Fibroblast of lung (primary cell): ENCODE measurements around the gene USPL1. TPM values are rescaled to one million over a fixed set of nuclear protein-coding genes. Genes with fewer than 3 reads are reported as not detected.
A peak's percentile ranks its signal among the peaks of the same experiment; 100 is the strongest.

ENCODE experiments used
- DNase-seq, 2 donors: peaks; one replicate each; pipeline versions ENCODE4 v3.0.0 to v3.0.0-alpha.2; 2010; ENCODE audit warnings: low read depth in 2 of 2
- H2AFZ ChIP-seq: 2 replicates; pipeline ENCODE4 v1.5.1; 2012; ENCODE audit warnings: low read length, control low read depth, inconsistent platforms
- H3K27ac ChIP-seq: 2 replicates; pipeline ENCODE4 v1.5.1; 2011; ENCODE audit warnings: low read length, control low read depth; ENCODE audit not compliant: insufficient read depth
- H3K27me3 ChIP-seq: 2 replicates; pipeline ENCODE4 v1.5.1; 2011; ENCODE audit warnings: mild to moderate bottlenecking, low read length; ENCODE audit not compliant: control insufficient read depth, insufficient read depth
- H3K36me3 ChIP-seq: 2 replicates; pipeline ENCODE4 v1.5.1; 2011; ENCODE audit warnings: low read length; ENCODE audit not compliant: control insufficient read depth, insufficient read depth
- H3K4me1 ChIP-seq: 2 replicates; pipeline ENCODE4 v1.5.1; 2011; ENCODE audit warnings: low read length; ENCODE audit not compliant: control insufficient read depth, insufficient read depth; ENCODE audit errors: extremely low read depth
- H3K4me2 ChIP-seq: 2 replicates; pipeline ENCODE4 v1.5.1; 2011; ENCODE audit warnings: low read length, control low read depth; ENCODE audit not compliant: insufficient read depth; ENCODE audit errors: extremely low read depth
- H3K4me3 ChIP-seq, 4 experiments: fragments of 200-600 bp in 1 of 4; sonication (generic) in 1 of 4; replicated peaks in 1 of 4; 2 replicates each; pipeline ENCODE4 v1.5.1; 2011 to 2016; ENCODE audit warnings: low read length in 4 of 4, low read depth in 3 of 4, mild to moderate bottlenecking in 3 of 4, control low read depth in 2 of 4, inconsistent platforms in 1 of 4, mixed read lengths in 1 of 4; ENCODE audit not compliant: insufficient read depth in 1 of 4; ENCODE audit errors: control extremely low read depth in 1 of 4
- H3K79me2 ChIP-seq: 2 replicates; pipeline ENCODE4 v1.5.1; 2012; ENCODE audit warnings: mild to moderate bottlenecking, low read length, inconsistent platforms; ENCODE audit not compliant: control insufficient read depth, insufficient read depth
- H3K9ac ChIP-seq: 2 replicates; pipeline ENCODE4 v1.5.1; 2011; ENCODE audit warnings: mild to moderate bottlenecking, low read length, control low read depth; ENCODE audit not compliant: insufficient read depth
- H3K9me3 ChIP-seq: 2 replicates; pipeline ENCODE4 v1.5.1; 2012; ENCODE audit warnings: low read depth, low read length; ENCODE audit not compliant: control insufficient read depth, insufficient read depth
- H4K20me1 ChIP-seq: 2 replicates; pipeline ENCODE4 v1.5.1; 2011; ENCODE audit warnings: low read length; ENCODE audit not compliant: control insufficient read depth, insufficient read depth; ENCODE audit errors: extremely low read depth
- EZH2 ChIP-seq: IDR thresholded peaks from 2 replicates; pipeline ENCODE4 v1.5.1; 2012; ENCODE audit warnings: low read length, control low read depth, mild to moderate bottlenecking; ENCODE audit errors: missing control alignments
- polyA plus RNA-seq, 2 donors: library from polyadenylated mRNA; depleted of rRNA in 1 of 2; stranded (reverse) in 1 of 2; unstranded in 1 of 2; fragments of >200 nt; gene quantifications; 2 replicates each; pipeline ENCODE4 v1.2.1, GENCODE V29; 2011 to 2012; ENCODE audit warnings: missing spikeins in 1 of 2
- total RNA-seq: library from RNA; depleted of rRNA; stranded (reverse); fragments of >200 nt; gene quantifications from 2 replicates; pipeline ENCODE4 v1.2.1, GENCODE V29; 2014
- TF ChIP-seq, protein P1 (sequence below), 2 donors: IDR thresholded peaks in 1 of 2; conservative IDR thresholded peaks in 1 of 2; 1 replicate in 1 of 2; 2 replicates in 1 of 2; pipeline ENCODE4 v1.5.1; 2011 to 2012; ENCODE audit warnings: low read length in 2 of 2, control low read depth in 1 of 2, inconsistent platforms in 1 of 2, low read depth in 1 of 2, mild to moderate bottlenecking in 1 of 2

The USPL1 gene
- total and polyA plus RNA-seq, 2 donors (not counting 1 experiment from before 2014, with no cell fraction given): 12.4 to 17.7 TPM

DNA sequence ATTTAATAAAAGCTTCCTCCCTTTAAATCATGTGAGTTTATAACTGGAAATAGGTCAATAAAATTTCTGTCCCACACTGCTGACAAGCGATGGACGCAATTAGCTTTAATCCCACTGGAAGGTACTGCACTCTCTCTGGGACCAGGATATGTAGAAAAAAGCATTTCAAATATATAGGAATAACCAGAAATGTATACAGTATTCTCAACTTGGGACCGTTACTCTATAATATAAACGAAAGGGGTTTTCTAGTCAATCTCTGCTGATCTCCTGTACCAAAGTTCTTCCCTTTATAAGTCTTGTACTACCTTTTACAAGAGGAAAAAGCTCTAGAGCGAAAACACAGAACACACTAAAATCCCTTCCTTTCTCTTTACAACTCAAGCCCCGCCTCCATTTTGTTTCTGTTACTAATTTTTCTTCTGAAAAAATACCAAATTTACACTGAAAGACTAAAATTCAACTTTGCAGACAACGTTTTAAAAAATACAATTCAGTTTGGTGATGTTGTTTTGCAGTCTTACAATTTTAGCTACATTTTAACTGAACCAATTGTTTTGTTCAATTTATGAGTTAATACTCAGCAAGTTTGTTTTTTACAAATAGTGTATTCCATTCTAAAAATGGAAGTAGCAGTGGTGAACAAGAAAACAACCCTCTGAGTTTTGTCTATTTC lies 1.7 kb upstream of the USPL1 start:
- peak overlapping the region; percentile 24 for H2AFZ ChIP-seq
- DNase-seq: peak; percentile 40 to 65
- peak overlapping the region; percentile 94 for H3K9ac ChIP-seq
- peak overlapping the region; percentile 96 for H3K4me2 ChIP-seq
- H4K20me1 ChIP-seq: no peaks in the 10 kb centered on the region
- peaks cover 56% of the 10 kb centered on the region for H3K79me2 ChIP-seq
- no peaks in the 10 kb centered on the region for H3K27me3 ChIP-seq
- TF ChIP-seq EZH2: no peak
- TF ChIP-seq, protein P1, sequence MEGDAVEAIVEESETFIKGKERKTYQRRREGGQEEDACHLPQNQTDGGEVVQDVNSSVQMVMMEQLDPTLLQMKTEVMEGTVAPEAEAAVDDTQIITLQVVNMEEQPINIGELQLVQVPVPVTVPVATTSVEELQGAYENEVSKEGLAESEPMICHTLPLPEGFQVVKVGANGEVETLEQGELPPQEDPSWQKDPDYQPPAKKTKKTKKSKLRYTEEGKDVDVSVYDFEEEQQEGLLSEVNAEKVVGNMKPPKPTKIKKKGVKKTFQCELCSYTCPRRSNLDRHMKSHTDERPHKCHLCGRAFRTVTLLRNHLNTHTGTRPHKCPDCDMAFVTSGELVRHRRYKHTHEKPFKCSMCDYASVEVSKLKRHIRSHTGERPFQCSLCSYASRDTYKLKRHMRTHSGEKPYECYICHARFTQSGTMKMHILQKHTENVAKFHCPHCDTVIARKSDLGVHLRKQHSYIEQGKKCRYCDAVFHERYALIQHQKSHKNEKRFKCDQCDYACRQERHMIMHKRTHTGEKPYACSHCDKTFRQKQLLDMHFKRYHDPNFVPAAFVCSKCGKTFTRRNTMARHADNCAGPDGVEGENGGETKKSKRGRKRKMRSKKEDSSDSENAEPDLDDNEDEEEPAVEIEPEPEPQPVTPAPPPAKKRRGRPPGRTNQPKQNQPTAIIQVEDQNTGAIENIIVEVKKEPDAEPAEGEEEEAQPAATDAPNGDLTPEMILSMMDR (conservative IDR thresholded peaks at IDR 0.05 in 1 of 2, IDR thresholded peaks at IDR 0.05 in 1 of 2; ENCODE audit: low read depth in 1 of 2, low read length in 2 of 2): no peak
- H3K4me1 ChIP-seq: no peaks in the 10 kb centered on the region
- H3K36me3 ChIP-seq: no peaks in the 10 kb centered on the region
- H3K4me3 ChIP-seq: peak overlapping the region; percentile 71 to 93 (median 83)
- H3K9me3 ChIP-seq: no peaks in the 10 kb centered on the region
- peak overlapping the region; percentile 95 for H3K27ac ChIP-seq

DNA sequence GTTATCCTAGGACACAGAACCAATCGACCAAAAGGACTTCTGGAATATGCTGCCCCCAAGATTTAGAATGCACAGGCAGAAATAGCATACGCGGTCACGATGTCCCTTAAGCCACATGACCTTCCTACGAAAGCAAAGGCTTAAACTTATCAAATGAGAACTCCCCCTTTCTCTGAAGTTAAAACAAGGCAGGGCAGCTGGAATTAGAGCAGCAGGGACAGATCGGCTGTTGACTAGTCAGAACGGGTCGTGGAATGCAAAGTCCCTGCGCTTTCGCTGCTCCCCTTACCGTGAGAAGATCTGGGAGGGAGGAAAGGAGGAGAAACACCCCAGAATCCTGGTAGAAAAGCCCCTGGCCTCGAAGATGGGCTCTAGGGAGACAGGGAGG lies 799 bp upstream of the USPL1 start:
- no peaks in the 10 kb centered on the region for H3K36me3 ChIP-seq
- no peaks in the 10 kb centered on the region for H3K27me3 ChIP-seq
- peak overlapping the region; percentile 96 for H3K4me2 ChIP-seq
- TF ChIP-seq, protein P1 (conservative IDR thresholded peaks at IDR 0.05 in 1 of 2, IDR thresholded peaks at IDR 0.05 in 1 of 2; ENCODE audit: low read depth in 1 of 2, low read length in 2 of 2): peak in 1 of 2 donors; percentile 2
- no peak for TF ChIP-seq EZH2
- H3K4me3 ChIP-seq: peak overlapping the region; percentile 71 to 93 (median 83)
- peaks cover 60% of the 10 kb centered on the region for H3K79me2 ChIP-seq
- no peaks in the 10 kb centered on the region for H3K4me1 ChIP-seq
- peak; percentile 92 to 96 for DNase-seq
- H2AFZ ChIP-seq: peak overlapping the region; percentile 39
- H3K27ac ChIP-seq: peak overlapping the region; percentile 95
- H3K9ac ChIP-seq: peak overlapping the region; percentile 94
- H4K20me1 ChIP-seq: no peaks in the 10 kb centered on the region
- H3K9me3 ChIP-seq: no peaks in the 10 kb centered on the region

DNA sequence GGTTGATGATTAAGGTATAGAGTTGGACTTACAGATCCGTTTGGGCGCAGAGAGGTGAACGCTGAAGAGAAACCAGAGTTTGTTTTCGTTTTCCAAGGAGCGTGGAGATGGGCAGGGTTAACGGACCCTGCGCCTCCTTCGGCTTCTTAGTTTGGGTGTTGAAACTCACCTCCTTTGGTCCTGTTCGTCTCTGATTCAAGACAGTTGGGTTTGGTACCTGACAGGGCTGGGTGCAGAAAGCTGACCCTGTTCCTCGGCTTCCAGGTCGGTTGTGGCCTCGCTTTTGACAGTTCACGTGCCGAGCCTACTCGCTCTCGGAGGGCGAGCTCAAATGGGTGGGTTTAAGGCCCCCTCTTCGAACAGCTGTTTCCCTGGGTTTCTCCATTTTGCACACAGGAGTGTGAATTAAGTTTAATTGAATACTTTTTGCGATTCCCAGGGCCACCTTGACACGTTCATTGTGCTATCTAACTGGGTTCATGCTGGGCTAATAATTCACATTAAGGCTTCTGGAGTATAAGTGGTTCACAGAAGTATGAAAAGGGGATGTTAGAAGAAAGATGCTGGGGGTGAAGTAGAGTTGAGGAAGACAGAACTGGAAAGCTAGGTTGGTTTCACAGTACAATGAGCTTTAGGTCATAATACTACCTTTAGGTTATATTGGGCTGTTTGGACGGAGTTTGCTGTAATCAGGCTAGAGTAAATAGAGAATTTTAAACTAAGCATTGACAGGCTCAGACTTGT lies 638 bp downstream of the USPL1 start:
- no peaks in the 10 kb centered on the region for H3K36me3 ChIP-seq
- H2AFZ ChIP-seq: peak overlapping the region; percentile 95
- no peaks in the 10 kb centered on the region for H3K9me3 ChIP-seq
- peak overlapping the region; percentile 95 for H3K27ac ChIP-seq
- peak in 1 of 2 donors; percentile 14 for DNase-seq
- H3K79me2 ChIP-seq: peaks cover 69% of the 10 kb centered on the region
- H3K9ac ChIP-seq: peak overlapping the region; percentile 77
- H4K20me1 ChIP-seq: no peaks in the 10 kb centered on the region
- H3K27me3 ChIP-seq: no peaks in the 10 kb centered on the region
- peak overlapping the region; percentile 82 for H3K4me2 ChIP-seq
- H3K4me3 ChIP-seq: peak overlapping the region; percentile 92 to 97 (median 95)
- no peaks in the 10 kb centered on the region for H3K4me1 ChIP-seq
- no peak for TF ChIP-seq EZH2
- TF ChIP-seq, protein P1 (conservative IDR thresholded peaks at IDR 0.05 in 1 of 2, IDR thresholded peaks at IDR 0.05 in 1 of 2; ENCODE audit: low read depth in 1 of 2, low read length in 2 of 2): no peak
